ENCODE data around the gene IRF9. TPM values are rescaled to one million over a fixed set of nuclear protein-coding genes. Genes with fewer than 3 reads are reported as not detected.

IRF9 gene
- total and polyA plus RNA-seq, 2 experiments from 2014 or later, result 33.7 to 66.9 TPM

- Histone ChIP-seq H3K4me2 (peak within 1 kb of the TSS; percentile 97), H2AFZ (peak within 1 kb of the TSS; percentile 93), H3K4me3 (peak within 1 kb of the TSS; percentile 95), H3K27ac (peak within 1 kb of the TSS; percentile 89), H3K4me1 (ENCODE audit: insufficient read depth) (peaks cover 7% of the 10 kb centered on the region), H4K20me1 (ENCODE audit: insufficient read depth, poor library complexity, severe bottlenecking) (peaks cover 3% of the 10 kb centered on the region), H3K79me2 (peaks cover 43% of the 10 kb centered on the region), H3K9me3 (ENCODE audit: low read depth) (no peaks in the 10 kb centered on the region), H3K27me3 (no peaks in the 10 kb centered on the region), H3K36me3 (replicated peaks; ENCODE audit: insufficient read depth, low read depth) (no peaks in the 10 kb centered on the region), H3K9me2 (replicated peaks; ENCODE audit: insufficient read depth) (no peaks in the 10 kb centered on the region)
- peak; percentile 97 for DNase-seq (ENCODE audit: low spot score)
- WGBS (ENCODE audit: low lambda C conversion rate, missing lambda C conversion rate), result under 1% methylated on average over 21 of the region's 75 CpGs
- TF ChIP-seq CTCF (IDR thresholded peaks at IDR 0.05; ENCODE audit: poor library complexity) (no peak), EZH2 (IDR thresholded peaks at IDR 0.05; ENCODE audit: borderline replicate concordance) (no peak), EZH2phosphoT487 (IDR thresholded peaks at IDR 0.05; ENCODE audit: low read depth, severe bottlenecking, unreplicated experiment) (no peak)
These were observed 25.0 kb upstream of the IRF9 start, which contains the start of gene PSME1 for GRCh38 chr14:24135834-24136683. TSS of gene PSME1 (plus strand) at chr14:24136194. CDS start at chr14:24136263, 69 bp downstream.

DNA sequence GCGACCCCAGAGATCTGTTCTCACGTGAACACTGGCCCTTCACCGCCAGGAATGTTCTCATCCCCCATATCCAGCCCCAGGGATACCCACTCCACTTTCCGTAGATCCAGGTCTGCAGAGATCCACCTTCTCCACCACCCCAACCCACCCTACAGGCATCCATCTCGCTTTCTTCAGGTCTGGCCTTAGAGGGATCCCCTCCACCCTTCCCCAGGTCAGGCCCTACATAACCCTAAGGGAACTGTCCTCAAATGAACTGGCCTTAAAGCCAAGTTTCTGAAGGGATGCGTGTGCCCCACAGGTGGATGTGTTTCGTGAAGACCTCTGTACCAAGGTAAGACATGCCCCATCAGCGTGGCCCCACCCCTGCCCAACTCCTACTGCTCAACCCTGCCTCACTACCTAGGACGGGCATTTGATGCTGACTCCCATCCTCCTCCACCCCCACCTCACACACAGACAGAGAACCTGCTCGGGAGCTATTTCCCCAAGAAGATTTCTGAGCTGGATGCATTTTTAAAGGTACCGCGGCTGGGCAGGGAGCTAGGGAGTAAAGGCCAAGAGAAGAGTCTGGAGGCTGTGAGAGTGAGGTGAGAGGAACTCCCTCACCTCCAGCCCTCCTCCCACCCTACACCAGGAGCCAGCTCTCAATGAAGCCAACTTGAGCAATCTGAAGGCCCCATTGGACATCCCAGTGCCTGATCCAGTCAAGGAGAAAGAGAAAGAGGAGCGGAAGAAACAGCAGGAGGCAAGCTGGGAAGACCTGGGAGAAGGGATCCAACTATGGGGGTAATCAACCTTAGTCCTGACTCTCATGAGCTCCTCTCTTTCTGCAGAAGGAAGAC lies 24.2 kb upstream of the IRF9 start:
- Histone ChIP-seq H2AFZ (no peak overlapping the region), H3K4me3 (peak overlapping the region; percentile 95), H3K36me3 (replicated peaks; ENCODE audit: insufficient read depth, low read depth) (no peaks in the 10 kb centered on the region), H3K9me2 (replicated peaks; ENCODE audit: insufficient read depth) (no peaks in the 10 kb centered on the region), H3K4me1 (ENCODE audit: insufficient read depth) (peaks cover 7% of the 10 kb centered on the region), H3K9me3 (ENCODE audit: low read depth) (no peaks in the 10 kb centered on the region), H3K79me2 (peaks cover 43% of the 10 kb centered on the region), H3K4me2 (peak overlapping the region; percentile 97), H3K27me3 (no peaks in the 10 kb centered on the region), H3K27ac (peak overlapping the region; percentile 89), H4K20me1 (ENCODE audit: insufficient read depth, poor library complexity, severe bottlenecking) (peaks cover 3% of the 10 kb centered on the region)
- TF ChIP-seq EZH2 (IDR thresholded peaks at IDR 0.05; ENCODE audit: borderline replicate concordance) (no peak), CTCF (IDR thresholded peaks at IDR 0.05; ENCODE audit: poor library complexity) (no peak), EZH2phosphoT487 (IDR thresholded peaks at IDR 0.05; ENCODE audit: low read depth, severe bottlenecking, unreplicated experiment) (no peak)
- WGBS (ENCODE audit: low lambda C conversion rate, missing lambda C conversion rate), result 39% methylated on average over 12 of the region's 13 CpGs
- DNase-seq (ENCODE audit: low spot score), result no peak

GRCh38 chr14:24137529-24138395 lies 23.3 kb upstream of the IRF9 start:
- no peaks in the 10 kb centered on the region for H3K9me2 ChIP-seq (replicated peaks; ENCODE audit: insufficient read depth)
- H3K4me1 ChIP-seq (ENCODE audit: insufficient read depth), result peaks cover 7% of the 10 kb centered on the region

More at GRCh38 chr14:24137529-24138395, 23.3 kb upstream of the IRF9 start:
- Histone ChIP-seq H2AFZ (no peak overlapping the region), H3K79me2 (peaks cover 43% of the 10 kb centered on the region), H3K4me3 (no peak overlapping the region), H3K27me3 (no peaks in the 10 kb centered on the region), H3K36me3 (replicated peaks; ENCODE audit: insufficient read depth, low read depth) (no peaks in the 10 kb centered on the region), H3K9me3 (ENCODE audit: low read depth) (no peaks in the 10 kb centered on the region), H3K27ac (no peak overlapping the region), H3K4me2 (no peak overlapping the region), H4K20me1 (ENCODE audit: insufficient read depth, poor library complexity, severe bottlenecking) (peaks cover 3% of the 10 kb centered on the region)
- WGBS (ENCODE audit: low lambda C conversion rate, missing lambda C conversion rate), result 95% methylated on average over 8 of the region's 8 CpGs
- no peak for TF ChIP-seq CTCF (IDR thresholded peaks at IDR 0.05; ENCODE audit: poor library complexity)
- TF ChIP-seq EZH2 (IDR thresholded peaks at IDR 0.05; ENCODE audit: borderline replicate concordance), result no peak
- TF ChIP-seq EZH2phosphoT487 (IDR thresholded peaks at IDR 0.05; ENCODE audit: low read depth, severe bottlenecking, unreplicated experiment), result no peak
- DNase-seq (ENCODE audit: low spot score), result no peak

Measured in hepatocyte (in vitro differentiated cells).